Stimulated activated CD4-positive, alpha-beta T cell treated with anti-CD3 and anti-CD28 coated beads, TNF-alpha, amount 100 ng/mL, for 1 hour (primary cell): Measurements from ENCODE around the gene RRP15.

ENCODE experiments used
- DNase-seq, 3 donors: peaks; one replicate each; pipeline ENCODE4 v3.0.0-alpha.2; 2020; ENCODE audit warnings: low read depth in 3 of 3, low spot score in 1 of 3

The RRP15 gene

DNA sequence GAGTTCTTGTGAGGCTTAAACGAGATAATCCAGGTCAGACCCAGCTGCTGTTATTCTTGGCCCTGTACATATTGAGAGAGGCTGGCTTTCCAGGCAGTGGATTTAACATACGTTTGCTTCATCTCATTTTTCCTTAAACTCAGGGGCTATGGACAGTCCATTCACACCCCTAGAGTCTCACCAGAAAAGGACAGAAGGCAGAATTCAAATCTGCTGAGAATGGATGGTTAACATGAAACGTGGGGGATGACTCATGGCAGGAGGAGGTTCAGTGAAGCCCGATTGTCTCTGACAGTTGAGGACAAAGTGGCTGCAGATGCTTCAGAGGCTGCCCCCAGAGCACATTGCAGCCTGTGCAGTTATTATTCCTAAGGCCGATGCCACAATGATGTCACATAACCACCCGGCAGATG, 99.5 kb downstream of the RRP15 start:
- no peak for DNase-seq
